AG04450 (cell line): Measurements from ENCODE around the gene LFNG. TPM values are rescaled to one million over a fixed set of nuclear protein-coding genes. Genes with fewer than 3 reads are reported as not detected.
A peak's percentile ranks its signal among the peaks of the same experiment; 100 is the strongest.

Experiments
- CTCF ChIA-PET: fragments of 300-600, 350-600 bp; formaldehyde crosslinking; extraction: SDS; loops from one replicate; lab custom pipeline; 2022; ENCODE audit warnings: antibody characterized with exemption, inconsistent platforms; lab: Charles Lee
- POLR2A ChIA-PET: fragments of 350-600 bp; formaldehyde crosslinking; extraction: SDS; loops from one replicate; lab custom pipeline; 2021; ENCODE audit warnings: antibody characterized with exemption, inconsistent platforms; lab: Yijun Ruan, JAX
- DNase-seq: peaks from one replicate; pipeline ENCODE4 v3.0.0-alpha.2; 2011; ENCODE audit warnings: low read depth, low spot score
- H3K27ac ChIP-seq: one replicate; pipeline ENCODE4 v1.5.1; 2012; ENCODE audit warnings: low read depth, low read length, control low read depth
- H3K27me3 ChIP-seq: one replicate; pipeline ENCODE4 v1.6.0; 2012; ENCODE audit warnings: low read length; ENCODE audit not compliant: control insufficient read depth, insufficient read depth
- H3K4me3 ChIP-seq: 2 replicates; pipeline ENCODE4 v1.5.1; 2011; ENCODE audit warnings: mild to moderate bottlenecking, low read depth, low read length, control low read depth
- H3K9me3 ChIP-seq: 2 replicates; pipeline ENCODE4 v1.5.1; 2012; ENCODE audit warnings: low read length; ENCODE audit not compliant: control insufficient read depth, insufficient read depth
- polyA plus RNA-seq: library from polyadenylated mRNA; depleted of rRNA; stranded (reverse); fragments of >200 nt; gene quantifications from 2 replicates; pipeline ENCODE4 v1.2.3, GENCODE V29; 2011
- TF ChIP-seq, protein P1 (sequence below): IDR thresholded peaks from 2 replicates; pipeline ENCODE4 v1.5.1; 2011; ENCODE audit warnings: low read depth, low read length, control low read depth, inconsistent platforms

LFNG gene
- polyA plus RNA-seq, 1 experiment, result 1.6 TPM

DNA sequence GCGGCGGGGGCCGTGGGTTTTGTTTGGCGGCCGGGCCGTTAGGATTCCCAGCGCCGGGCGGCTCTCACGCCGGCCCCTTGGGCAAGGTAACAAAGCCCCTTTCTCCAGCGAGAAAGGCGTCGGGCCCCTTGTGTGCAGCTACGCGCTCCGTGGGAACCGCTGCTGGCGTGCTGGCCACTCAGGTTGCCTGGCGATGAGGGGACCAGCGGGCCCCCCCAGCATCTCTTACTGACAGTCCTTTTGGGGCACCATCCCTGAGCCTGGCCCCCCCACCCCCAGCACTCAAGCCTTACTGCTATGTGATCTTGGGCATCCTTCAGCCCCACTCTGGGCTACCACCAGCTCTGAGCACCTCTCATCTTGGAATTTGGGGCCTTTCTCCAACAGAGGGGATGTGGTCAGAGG is 1.8 kb downstream of the LFNG start:
- POLR2A ChIA-PET, result no interaction called here
- Histone ChIP-seq H3K4me3 (peak overlapping the region; percentile 58), H3K9me3 (no peaks in the 10 kb centered on the region; the same call in 1 of the 2 replicates), H3K27ac (no peak overlapping the region), H3K27me3 (no peaks in the 10 kb centered on the region)
- TF ChIP-seq, protein P1, sequence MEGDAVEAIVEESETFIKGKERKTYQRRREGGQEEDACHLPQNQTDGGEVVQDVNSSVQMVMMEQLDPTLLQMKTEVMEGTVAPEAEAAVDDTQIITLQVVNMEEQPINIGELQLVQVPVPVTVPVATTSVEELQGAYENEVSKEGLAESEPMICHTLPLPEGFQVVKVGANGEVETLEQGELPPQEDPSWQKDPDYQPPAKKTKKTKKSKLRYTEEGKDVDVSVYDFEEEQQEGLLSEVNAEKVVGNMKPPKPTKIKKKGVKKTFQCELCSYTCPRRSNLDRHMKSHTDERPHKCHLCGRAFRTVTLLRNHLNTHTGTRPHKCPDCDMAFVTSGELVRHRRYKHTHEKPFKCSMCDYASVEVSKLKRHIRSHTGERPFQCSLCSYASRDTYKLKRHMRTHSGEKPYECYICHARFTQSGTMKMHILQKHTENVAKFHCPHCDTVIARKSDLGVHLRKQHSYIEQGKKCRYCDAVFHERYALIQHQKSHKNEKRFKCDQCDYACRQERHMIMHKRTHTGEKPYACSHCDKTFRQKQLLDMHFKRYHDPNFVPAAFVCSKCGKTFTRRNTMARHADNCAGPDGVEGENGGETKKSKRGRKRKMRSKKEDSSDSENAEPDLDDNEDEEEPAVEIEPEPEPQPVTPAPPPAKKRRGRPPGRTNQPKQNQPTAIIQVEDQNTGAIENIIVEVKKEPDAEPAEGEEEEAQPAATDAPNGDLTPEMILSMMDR, result no peak
- no peak for DNase-seq
- CTCF ChIA-PET, result interaction anchor here (1.3 kb wide), 1 partner anchor 42 kb away, joined by 3 read pairs; no protein-coding TSS in a partner anchor

- Histone ChIP-seq H3K4me3 (peak overlapping the region; percentile 58), H3K27me3 (no peaks in the 10 kb centered on the region), H3K9me3 (no peaks in the 10 kb centered on the region; the same call in 1 of the 2 replicates), H3K27ac (peak overlapping the region; percentile 11)
- POLR2A ChIA-PET, result no interaction called here
- no peak for DNase-seq
- TF ChIP-seq, protein P1, result no peak
- CTCF ChIA-PET, result no interaction called here
These were observed 2.5 kb downstream of the LFNG start for GRCh38 chr7:2521952-2522591.

DNA sequence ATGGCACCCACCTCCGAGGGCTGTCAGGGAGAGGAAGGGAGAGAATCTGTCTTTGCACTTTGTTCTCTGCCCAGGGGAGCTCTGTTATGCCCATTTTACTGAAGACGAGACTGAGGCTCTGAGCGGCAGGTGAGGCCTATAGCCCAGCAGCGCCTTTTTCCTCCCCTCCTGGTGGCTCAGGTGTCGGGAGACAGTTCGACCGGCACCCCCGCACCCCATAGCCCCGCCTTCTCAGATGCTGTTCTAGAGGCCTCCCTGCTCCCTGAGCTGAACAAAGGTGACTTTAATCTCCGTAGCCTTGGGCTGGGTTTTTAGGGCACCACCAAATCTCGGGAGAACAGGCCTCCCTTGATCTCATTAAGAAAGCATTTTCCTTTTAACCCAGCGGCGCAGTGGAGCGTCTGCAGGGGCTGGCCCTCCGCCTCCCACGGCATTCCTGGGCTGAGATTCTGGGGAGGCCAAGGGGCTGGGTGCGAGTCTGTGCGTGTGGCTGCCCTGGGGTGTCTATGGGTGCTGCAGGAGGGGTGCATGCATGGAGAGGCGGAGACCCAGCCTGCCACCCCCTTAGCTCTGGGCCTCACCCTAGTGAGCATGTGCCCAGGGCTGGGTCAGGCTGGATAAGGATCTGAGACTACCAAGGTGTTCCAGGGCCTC is 3.3 kb downstream of the LFNG start:
- Histone ChIP-seq H3K27ac (no peak overlapping the region), H3K9me3 (no peaks in the 10 kb centered on the region; the same call in 1 of the 2 replicates), H3K27me3 (no peaks in the 10 kb centered on the region), H3K4me3 (no peak overlapping the region)
- no peak for DNase-seq
- TF ChIP-seq, protein P1, result no peak
- ChIA-PET CTCF (no interaction called here), POLR2A (interaction anchor here (0.6 kb wide), 1 partner anchor 83 kb away, joined by 3 read pairs; no protein-coding TSS in a partner anchor)

DNA sequence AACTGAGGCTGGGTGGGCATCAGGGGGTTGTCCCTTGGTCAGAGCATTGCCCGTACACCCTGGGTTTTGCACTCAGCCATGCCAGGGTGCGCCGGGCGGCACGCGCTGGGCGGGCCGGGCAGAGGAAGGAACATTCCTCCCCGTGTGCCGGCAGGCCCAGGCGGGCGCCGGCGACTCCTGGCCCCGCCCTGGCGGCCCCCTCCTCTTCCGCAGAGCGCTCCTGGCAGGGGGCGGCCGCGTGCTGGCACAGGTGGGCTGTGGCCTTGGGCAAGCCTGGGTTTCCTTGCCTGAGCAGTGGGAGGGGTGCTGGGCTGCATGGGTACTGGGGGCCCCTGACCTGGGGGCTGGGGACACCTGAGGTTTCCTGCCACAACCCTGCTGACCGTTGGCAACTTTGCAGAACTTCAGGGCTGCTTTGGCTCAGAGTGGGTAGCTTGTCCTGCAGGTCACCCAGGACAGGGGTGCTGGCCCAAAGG is 3.9 kb downstream of the LFNG start:
- CTCF ChIA-PET, result no interaction called here
- H3K9me3 ChIP-seq, result no peaks in the 10 kb centered on the region; the same call in 1 of the 2 replicates
- H3K27me3 ChIP-seq, result no peaks in the 10 kb centered on the region
- H3K27ac ChIP-seq, result no peak overlapping the region
- DNase-seq, result no peak
- TF ChIP-seq, protein P1, result no peak
- no peak overlapping the region for H3K4me3 ChIP-seq
- POLR2A ChIA-PET, result interaction anchor here (0.6 kb wide), 1 partner anchor 82 kb away, joined by 3 read pairs; no protein-coding TSS in a partner anchor
